ENCODE data around the gene PREX1. TPM values are rescaled to one million over a fixed set of nuclear protein-coding genes. Genes with fewer than 3 reads are reported as not detected.
"Not testable (repeated sequence)": the region's sequence is repeated elsewhere in the genome, so short reads cannot be mapped to it uniquely, and the experiment has no call there.

PREX1 gene
- total and polyA plus RNA-seq, 2 donors (not counting 3 experiments of a cell fraction or from before 2014, with no cell fraction given) = 51.3 to 72.9 TPM

GRCh38 chr20:48812600-48813445 lies 15.0 kb downstream of the PREX1 start:
- H3K9ac ChIP-seq (replicated peaks; ENCODE audit: extremely low read depth, insufficient read depth, low read length) = no peak overlapping the region
- H3K9me3 ChIP-seq (replicated peaks; ENCODE audit: control insufficient read depth, insufficient read depth, low read length) = no peaks in the 10 kb centered on the region
- no peak overlapping the region for H2AFZ ChIP-seq (ENCODE audit: low read depth, low read length)
- H3K9me1 ChIP-seq (replicated peaks; ENCODE audit: control insufficient read depth, extremely low read depth, insufficient read depth, low read length) = no peaks in the 10 kb centered on the region
- H3K36me3 ChIP-seq (ENCODE audit: control insufficient read depth in 2 of 2, extremely low read depth in 1 of 2, insufficient read depth in 2 of 2, low read length in 2 of 2) = no peaks in the 10 kb centered on the region
- peak; percentile 21 for FAIRE-seq
- no TSS peak for BruUV-seq (replicated peaks)
- no peaks in the 10 kb centered on the region for H3K27me3 ChIP-seq (ENCODE audit: control insufficient read depth in 2 of 2, insufficient read depth in 2 of 2, low read length in 2 of 2)
- no peak for DNase-seq (ENCODE audit: low read depth, low spot score)
- ChIA-PET POLR2A (no interaction called here), CTCF (interaction anchor here (0.8 to 1.4 kb wide), 2 partner anchors 62 to 155 kb away, joined by 3 to 5 read pairs; no protein-coding TSS in a partner anchor)
- peaks cover 96% of the 10 kb centered on the region for H3K79me2 ChIP-seq (ENCODE audit: control insufficient read depth, insufficient read depth, low read length)
- dilution Hi-C loops (cut with MboI; ENCODE audit: extremely low pct_ligation_motif_present, low sequenced_read_pairs) (no loop called here), intact Hi-C loops (cut with micrococcal nuclease) (no loop called here)
- no peaks in the 10 kb centered on the region for H4K20me1 ChIP-seq (replicated peaks; ENCODE audit: control insufficient read depth, extremely low read depth, insufficient read depth, low read length)
- H3K4me3 ChIP-seq (replicated peaks in 1 of 3; ENCODE audit: insufficient read depth in 1 of 3, low read depth in 1 of 3, low read length in 3 of 3) = no peak overlapping the region
- no peak for TF ChIP-seq FOS (IDR thresholded peaks at IDR 0.05; ENCODE audit: borderline replicate concordance, insufficient read depth, low read length)
- TF ChIP-seq POLR2AphosphoS5 (IDR thresholded peaks at IDR 0.05; ENCODE audit: insufficient read depth, low read depth, low read length) = no peak
- no peak for TF ChIP-seq MYC (IDR thresholded peaks at IDR 0.05; ENCODE audit: low read depth, low read length)
- no peak for TF ChIP-seq GATA2 (IDR thresholded peaks at IDR 0.05; ENCODE audit: insufficient read depth, insufficient read length, low read depth, low read length)
- no peak for TF ChIP-seq MAX (IDR thresholded peaks at IDR 0.05; ENCODE audit: insufficient read depth, insufficient read length)
- TF ChIP-seq EZH2 (IDR thresholded peaks at IDR 0.05; ENCODE audit: borderline replicate concordance, low read depth, low read length, severe bottlenecking) = no peak
- TF ChIP-seq POLR2A (IDR thresholded peaks at IDR 0.05; ENCODE audit: low read depth, low read length) = no peak
- no peak for TF ChIP-seq CTCF (IDR thresholded peaks at IDR 0.05; ENCODE audit: extremely low read depth in 1 of 2, insufficient read depth in 1 of 2, low read depth in 1 of 2, low read length in 2 of 2)
- no peak for TF ChIP-seq JUN (IDR thresholded peaks at IDR 0.05; ENCODE audit: borderline replicate concordance, insufficient read depth, insufficient read length, low read depth)
- no peak overlapping the region for H3K4me2 ChIP-seq (ENCODE audit: insufficient read depth, low read length)
- no peak overlapping the region for H3K27ac ChIP-seq (ENCODE audit: insufficient read depth, low read depth, low read length)
- peaks cover 16% of the 10 kb centered on the region for H3K4me1 ChIP-seq (ENCODE audit: control insufficient read depth, extremely low read depth, insufficient read depth, low read length)

GRCh38 chr20:48812114-48812513 lies 15.7 kb downstream of the PREX1 start:
- H3K27ac ChIP-seq (ENCODE audit: insufficient read depth, low read depth, low read length); H3K4me3 ChIP-seq (replicated peaks in 1 of 3; ENCODE audit: insufficient read depth in 1 of 3, low read depth in 1 of 3, low read length in 3 of 3); DNase-seq (ENCODE audit: low read depth, low spot score); H3K36me3 ChIP-seq (ENCODE audit: control insufficient read depth in 2 of 2, extremely low read depth in 1 of 2, insufficient read depth in 2 of 2, low read length in 2 of 2); dilution Hi-C loops (cut with MboI; ENCODE audit: extremely low pct_ligation_motif_present, low sequenced_read_pairs); H2AFZ ChIP-seq (ENCODE audit: low read depth, low read length); intact Hi-C loops (cut with micrococcal nuclease); H4K20me1 ChIP-seq (replicated peaks; ENCODE audit: control insufficient read depth, extremely low read depth, insufficient read depth, low read length); POLR2A ChIA-PET; H3K4me1 ChIP-seq (ENCODE audit: control insufficient read depth, extremely low read depth, insufficient read depth, low read length); H3K27me3 ChIP-seq (ENCODE audit: control insufficient read depth in 2 of 2, insufficient read depth in 2 of 2, low read length in 2 of 2); FAIRE-seq; H3K4me2 ChIP-seq (ENCODE audit: insufficient read depth, low read length); H3K9me3 ChIP-seq (replicated peaks; ENCODE audit: control insufficient read depth, insufficient read depth, low read length); H3K9ac ChIP-seq (replicated peaks; ENCODE audit: extremely low read depth, insufficient read depth, low read length); H3K9me1 ChIP-seq (replicated peaks; ENCODE audit: control insufficient read depth, extremely low read depth, insufficient read depth, low read length); BruUV-seq (replicated peaks): not testable (repeated sequence)
- H3K79me2 ChIP-seq (ENCODE audit: control insufficient read depth, insufficient read depth, low read length) = peaks cover 96% of the 10 kb centered on the region
- CTCF ChIA-PET = interaction anchor here (1.4 kb wide), 1 partner anchor 154 kb away, joined by 5 read pairs; no protein-coding TSS in a partner anchor
